A549 (cell line): ENCODE results near the gene CFAP157.

Experiments used
- CTCF ChIP-seq: fragments of >200 bp; sonication (Bioruptor Twin); formaldehyde crosslinking; IDR thresholded peaks from 3 replicates; pipeline ENCODE4 v1.5.1; 2016
- HOXA7 ChIP-seq: fragments of 250-450 bp; sonication (Bioruptor Pico); IDR thresholded peaks from 2 replicates; pipeline ENCODE4 v1.5.0; 2020; ENCODE audit warnings: mild to moderate bottlenecking, moderate library complexity

- TF ChIP-seq HOXA7 (CRISPR knock-in tag) (no peak), CTCF (no peak)
These were observed 25.1 kb downstream of the CFAP157 start for GRCh38 chr9:127731938-127732337.
